ENCODE measurements around the gene PARP1. TPM values are rescaled to one million over a fixed set of nuclear protein-coding genes. Genes with fewer than 3 reads are reported as not detected.

The PARP1 gene
- total and polyA plus RNA-seq, 2 donors (not counting 1 experiment from before 2014, with no cell fraction given), result 118 to 180 TPM

GRCh38 chr1:226327761-226328162 lies 80.1 kb downstream of the PARP1 start:
- TF ChIP-seq, protein P1, sequence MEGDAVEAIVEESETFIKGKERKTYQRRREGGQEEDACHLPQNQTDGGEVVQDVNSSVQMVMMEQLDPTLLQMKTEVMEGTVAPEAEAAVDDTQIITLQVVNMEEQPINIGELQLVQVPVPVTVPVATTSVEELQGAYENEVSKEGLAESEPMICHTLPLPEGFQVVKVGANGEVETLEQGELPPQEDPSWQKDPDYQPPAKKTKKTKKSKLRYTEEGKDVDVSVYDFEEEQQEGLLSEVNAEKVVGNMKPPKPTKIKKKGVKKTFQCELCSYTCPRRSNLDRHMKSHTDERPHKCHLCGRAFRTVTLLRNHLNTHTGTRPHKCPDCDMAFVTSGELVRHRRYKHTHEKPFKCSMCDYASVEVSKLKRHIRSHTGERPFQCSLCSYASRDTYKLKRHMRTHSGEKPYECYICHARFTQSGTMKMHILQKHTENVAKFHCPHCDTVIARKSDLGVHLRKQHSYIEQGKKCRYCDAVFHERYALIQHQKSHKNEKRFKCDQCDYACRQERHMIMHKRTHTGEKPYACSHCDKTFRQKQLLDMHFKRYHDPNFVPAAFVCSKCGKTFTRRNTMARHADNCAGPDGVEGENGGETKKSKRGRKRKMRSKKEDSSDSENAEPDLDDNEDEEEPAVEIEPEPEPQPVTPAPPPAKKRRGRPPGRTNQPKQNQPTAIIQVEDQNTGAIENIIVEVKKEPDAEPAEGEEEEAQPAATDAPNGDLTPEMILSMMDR (IDR thresholded peaks at IDR 0.05), result no peak
- no peak for TF ChIP-seq EZH2 (IDR thresholded peaks at IDR 0.05; ENCODE audit: borderline replicate concordance, insufficient read depth, low read depth, low read length, poor library complexity, severe bottlenecking)
- H3K27ac ChIP-seq (ENCODE audit: low read length in 2 of 2), result no peak overlapping the region
- H3K4me2 ChIP-seq (replicated peaks; ENCODE audit: low read depth, low read length, poor library complexity, severe bottlenecking), result no peak overlapping the region
- DNase-seq (no peak), ATAC-seq (ENCODE audit: low read depth) (no peak)
- H3K27me3 ChIP-seq (replicated peaks in 1 of 4; ENCODE audit: control extremely low read depth in 1 of 4, control insufficient read depth in 3 of 4, insufficient read depth in 4 of 4, low read length in 3 of 4), result peaks cover 0 to 3% (median 0%) of the 10 kb centered on the region in 4 experiments
- no peaks in the 10 kb centered on the region for H3K79me2 ChIP-seq (ENCODE audit: control insufficient read depth, insufficient read depth, low read length)
- intact Hi-C loops (cut with micrococcal nuclease), result no loop called here
- H4K20me1 ChIP-seq (ENCODE audit: control insufficient read depth, insufficient read depth, low read length, poor library complexity, severe bottlenecking), result no peaks in the 10 kb centered on the region
- CTCF ChIA-PET, result no interaction called here
- no peak overlapping the region for H3K9ac ChIP-seq (ENCODE audit: low read length)
- H2AFZ ChIP-seq (ENCODE audit: insufficient read depth, low read depth, low read length, poor library complexity, severe bottlenecking), result no peak overlapping the region
- no peak overlapping the region for H3K4me3 Mint-ChIP-seq
- H3K36me3 ChIP-seq (replicated peaks in 1 of 2; ENCODE audit: control extremely low read depth in 1 of 2, control insufficient read depth in 1 of 2, extremely low read depth in 1 of 2, insufficient read depth in 2 of 2, low read length in 1 of 2), result no peaks in the 10 kb centered on the region
- H3K4me3 ChIP-seq (ENCODE audit: control extremely low read depth in 1 of 5, extremely low read depth in 1 of 5, insufficient read depth in 1 of 5, low read depth in 2 of 5, low read length in 4 of 5), result no peak overlapping the region
- no peak overlapping the region for H3K27ac Mint-ChIP-seq
- no peaks in the 10 kb centered on the region for H3K27me3 Mint-ChIP-seq
- H3K4me1 Mint-ChIP-seq, result no peaks in the 10 kb centered on the region
- POLR2A ChIA-PET, result no interaction called here
- WGBS (ENCODE audit: insufficient coverage), result 100% methylated on average over 1 of the region's 2 CpGs
- H3K9me3 ChIP-seq (ENCODE audit: control extremely low read depth in 1 of 3, control insufficient read depth in 2 of 3, insufficient read depth in 1 of 3, low read length in 2 of 3), result no peaks in the 10 kb centered on the region
- peaks cover 0 to under 1% of the 10 kb centered on the region in 2 donors for H3K4me1 ChIP-seq (ENCODE audit: control insufficient read depth in 2 of 2, insufficient read depth in 2 of 2, low read length in 2 of 2)
- no peaks in the 10 kb centered on the region for H3K9me3 Mint-ChIP-seq (ENCODE audit: insufficient read depth)

GRCh38 chr1:226325178-226325577 lies 82.7 kb downstream of the PARP1 start:
- Mint-ChIP-seq H3K27ac (no peak overlapping the region), H3K9me3 (ENCODE audit: insufficient read depth) (no peaks in the 10 kb centered on the region), H3K27me3 (peaks cover 9% of the 10 kb centered on the region), H3K4me1 (no peaks in the 10 kb centered on the region), H3K4me3 (no peak overlapping the region)
- Histone ChIP-seq H3K9ac (ENCODE audit: low read length) (no peak overlapping the region), H3K27ac (ENCODE audit: low read length in 2 of 2) (no peak overlapping the region), H2AFZ (ENCODE audit: insufficient read depth, low read depth, low read length, poor library complexity, severe bottlenecking) (no peak overlapping the region), H3K9me3 (ENCODE audit: control extremely low read depth in 1 of 3, control insufficient read depth in 2 of 3, insufficient read depth in 1 of 3, low read length in 2 of 3) (no peaks in the 10 kb centered on the region), H4K20me1 (ENCODE audit: control insufficient read depth, insufficient read depth, low read length, poor library complexity, severe bottlenecking) (no peaks in the 10 kb centered on the region), H3K27me3 (replicated peaks in 1 of 4; ENCODE audit: control extremely low read depth in 1 of 4, control insufficient read depth in 3 of 4, insufficient read depth in 4 of 4, low read length in 3 of 4) (peaks cover 0 to 3% (median 0%) of the 10 kb centered on the region in 4 experiments), H3K4me1 (ENCODE audit: control insufficient read depth in 2 of 2, insufficient read depth in 2 of 2, low read length in 2 of 2) (no peaks in the 10 kb centered on the region), H3K36me3 (replicated peaks in 1 of 2; ENCODE audit: control extremely low read depth in 1 of 2, control insufficient read depth in 1 of 2, extremely low read depth in 1 of 2, insufficient read depth in 2 of 2, low read length in 1 of 2) (no peaks in the 10 kb centered on the region), H3K4me2 (replicated peaks; ENCODE audit: low read depth, low read length, poor library complexity, severe bottlenecking) (no peak overlapping the region), H3K4me3 (ENCODE audit: control extremely low read depth in 1 of 5, extremely low read depth in 1 of 5, insufficient read depth in 1 of 5, low read depth in 2 of 5, low read length in 4 of 5) (no peak overlapping the region), H3K79me2 (ENCODE audit: control insufficient read depth, insufficient read depth, low read length) (no peaks in the 10 kb centered on the region)
- ChIA-PET CTCF (interaction anchor here (0.5 kb wide), 1 partner anchor 142 kb away, joined by 3 read pairs; no protein-coding TSS in a partner anchor), POLR2A (interaction anchor here (0.8 kb wide), 1 partner anchor 198 kb away, joined by 6 read pairs; no protein-coding TSS in a partner anchor)
- DNase-seq, result no peak
- TF ChIP-seq, protein P1 (IDR thresholded peaks at IDR 0.05), result no peak
- intact Hi-C loops (cut with micrococcal nuclease), result no loop called here
- no peak for ATAC-seq (ENCODE audit: low read depth)
- 83% methylated on average over 1 of the region's 1 CpG for WGBS (ENCODE audit: insufficient coverage)
